Chondrocyte (in vitro differentiated cells): ENCODE results near the gene ABCB8. TPM values are rescaled to one million over a fixed set of nuclear protein-coding genes. Genes with fewer than 3 reads are reported as not detected.
"Not testable (repeated sequence)": the region's sequence is repeated elsewhere in the genome, so short reads cannot be mapped to it uniquely, and the experiment has no call there.

Experiments used
- DNase-seq: peaks from one replicate; pipeline ENCODE4 v3.0.0; 2021; ENCODE audit warnings: mixed read lengths, low spot score
- H3K27ac Mint-ChIP-seq: one replicate; pipeline ENCODE4 v1.8.0; 2021; ENCODE audit warnings: mild to moderate bottlenecking, moderate library complexity, mixed read lengths; ENCODE audit not compliant: unreplicated experiment
- H3K27me3 Mint-ChIP-seq: 2 replicates; pipeline ENCODE4 v1.8.0; 2021; ENCODE audit warnings: low read depth, mixed read lengths
- H3K36me3 Mint-ChIP-seq: 2 replicates; pipeline ENCODE4 v1.8.0; 2021; ENCODE audit warnings: low read depth, mixed read lengths
- H3K4me1 Mint-ChIP-seq: 2 replicates; pipeline ENCODE4 v1.8.0; 2021; ENCODE audit warnings: low read depth, mild to moderate bottlenecking, mixed read lengths
- H3K4me3 Mint-ChIP-seq: one replicate; pipeline ENCODE4 v1.8.0; 2021; ENCODE audit warnings: mild to moderate bottlenecking, moderate library complexity, mixed read lengths; ENCODE audit not compliant: unreplicated experiment
- H3K9me3 Mint-ChIP-seq: 2 replicates; pipeline ENCODE4 v1.8.0; 2021; ENCODE audit warnings: low read depth, mixed read lengths
- CTCF ChIP-seq: fragments of 200-600 bp; sonication (generic); IDR thresholded peaks from 2 replicates; pipeline ENCODE4 v1.5.0; 2021; ENCODE audit warnings: antibody characterized with exemption, mild to moderate bottlenecking, moderate library complexity
- total RNA-seq: library from RNA; stranded (reverse); gene quantifications from 3 replicates; pipeline ENCODE4 v1.2.1, GENCODE V29; 2021

The ABCB8 gene
- total RNA-seq, 1 donor from 2014 or later, result 30.2 TPM

GRCh38 chr7:151009327-151010036 is 18.8 kb upstream of the ABCB8 start:
- no peak for DNase-seq
- Mint-ChIP-seq H3K4me1 (peaks cover 21% of the 10 kb centered on the region), H3K4me3 (no peak overlapping the region), H3K9me3 (no peaks in the 10 kb centered on the region), H3K27me3 (peaks cover 18% of the 10 kb centered on the region), H3K27ac (no peak overlapping the region), H3K36me3 (no peaks in the 10 kb centered on the region)
- no peak for TF ChIP-seq CTCF

DNA sequence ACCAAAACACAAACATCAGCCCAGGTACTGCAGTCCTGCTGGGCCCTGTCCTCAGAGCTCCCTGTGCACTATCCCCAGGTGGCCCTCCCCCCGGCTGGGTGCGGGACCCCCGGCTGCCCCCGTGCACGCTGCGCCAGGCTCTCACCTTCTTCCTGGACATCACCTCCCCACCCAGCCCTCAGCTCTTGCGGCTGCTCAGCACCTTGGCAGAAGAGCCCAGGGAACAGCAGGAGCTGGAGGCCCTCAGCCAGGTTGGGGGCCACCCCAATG is 18.3 kb upstream of the ABCB8 start:
- H3K36me3 Mint-ChIP-seq, result no peaks in the 10 kb centered on the region

GRCh38 chr7:151010307-151011096 is 17.7 kb upstream of the ABCB8 start:
- no peaks in the 10 kb centered on the region for H3K9me3 Mint-ChIP-seq
- H3K4me1 Mint-ChIP-seq, result peaks cover 21% of the 10 kb centered on the region
- H3K4me3 Mint-ChIP-seq, result peak overlapping the region; percentile 33
- no peaks in the 10 kb centered on the region for H3K36me3 Mint-ChIP-seq
- no peak for DNase-seq
- H3K27me3 Mint-ChIP-seq, result peaks cover 18% of the 10 kb centered on the region
- H3K27ac Mint-ChIP-seq, result no peak overlapping the region
- no peak for TF ChIP-seq CTCF

More for the DNA sequence above, 18.3 kb upstream of the ABCB8 start:
- no peak for TF ChIP-seq CTCF
- no peaks in the 10 kb centered on the region for H3K9me3 Mint-ChIP-seq
- H3K27me3 Mint-ChIP-seq, result peaks cover 18% of the 10 kb centered on the region
- no peak overlapping the region for H3K27ac Mint-ChIP-seq
- DNase-seq, result no peak
- H3K4me1 Mint-ChIP-seq, result peaks cover 21% of the 10 kb centered on the region
- no peak overlapping the region for H3K4me3 Mint-ChIP-seq

DNA sequence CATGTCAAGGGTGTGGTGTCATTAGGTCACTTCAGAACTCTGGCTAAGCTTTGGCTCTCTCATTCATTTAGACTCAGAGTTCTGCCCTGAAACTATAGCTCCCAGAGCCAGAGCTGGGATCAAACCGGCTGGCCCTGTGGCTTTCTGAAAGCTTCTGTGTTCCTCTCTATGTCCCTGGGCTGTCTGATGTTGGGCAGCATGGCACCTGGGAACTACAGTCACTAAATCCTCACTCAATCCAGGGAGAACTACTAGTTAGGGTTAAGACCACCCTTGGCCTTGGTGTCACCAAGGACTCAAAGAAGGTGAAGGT is 17.2 kb upstream of the ABCB8 start:
- no peaks in the 10 kb centered on the region for H3K36me3 Mint-ChIP-seq
- H3K27me3 Mint-ChIP-seq, result peaks cover 18% of the 10 kb centered on the region
- no peaks in the 10 kb centered on the region for H3K9me3 Mint-ChIP-seq
- no peak for TF ChIP-seq CTCF
- H3K27ac Mint-ChIP-seq, result no peak overlapping the region
- H3K4me1 Mint-ChIP-seq, result peaks cover 21% of the 10 kb centered on the region
- no peak overlapping the region for H3K4me3 Mint-ChIP-seq
- DNase-seq, result no peak

- not testable (repeated sequence) for H3K36me3 Mint-ChIP-seq, H3K27ac Mint-ChIP-seq, H3K9me3 Mint-ChIP-seq, DNase-seq, H3K4me3 Mint-ChIP-seq
- Mint-ChIP-seq H3K4me1 (peaks cover 21% of the 10 kb centered on the region), H3K27me3 (peaks cover 18% of the 10 kb centered on the region)
Measured at GRCh38 chr7:151011616-151012015, 16.6 kb upstream of the ABCB8 start.
